HK-2 (cell line): ENCODE results near the gene RILPL2.
A peak's percentile ranks its signal among the peaks of the same experiment; 100 is the strongest.
"Not testable (repeated sequence)": the region's sequence is repeated elsewhere in the genome, so short reads cannot be mapped to it uniquely, and the experiment has no call there.

Experiments
- DNase-seq: peaks from one replicate; pipeline ENCODE4 v3.0.0-alpha.2; 2018; ENCODE audit not compliant: unreplicated experiment

The RILPL2 gene

DNA sequence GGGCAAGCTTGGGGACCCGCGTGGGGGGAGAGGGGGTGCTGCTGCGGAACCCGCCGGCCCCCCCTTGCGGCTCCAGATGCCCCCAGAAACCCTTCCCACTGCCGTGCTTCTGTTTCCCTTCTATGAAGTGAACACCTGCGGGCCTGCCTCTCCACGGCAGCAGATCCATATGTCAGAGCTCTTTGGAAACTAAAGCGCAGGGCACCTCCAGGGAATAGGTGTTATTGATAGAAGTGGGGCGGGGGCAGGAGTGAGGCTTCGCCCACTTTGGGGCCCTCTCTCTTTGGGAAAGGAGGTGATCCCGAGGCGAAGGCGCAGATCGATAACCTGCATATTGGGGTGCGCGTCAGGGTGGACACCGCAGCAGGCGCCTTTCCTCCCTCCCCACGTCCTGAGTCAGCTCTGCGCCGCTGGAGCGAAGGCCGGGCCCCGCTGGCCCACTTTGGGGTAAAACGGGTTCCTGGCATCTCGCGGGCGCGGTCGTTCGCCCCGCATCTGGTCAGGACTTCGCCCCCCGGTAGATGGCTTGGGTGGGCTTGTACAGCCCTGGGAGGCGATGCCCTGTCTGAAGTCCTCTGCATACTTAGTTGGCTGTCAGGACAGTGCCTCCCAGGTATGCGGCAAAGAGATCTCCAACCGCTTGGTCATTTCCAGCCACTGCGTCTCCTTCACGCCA is 52.0 kb downstream of the RILPL2 start:
- peak; percentile 44 for DNase-seq

DNA sequence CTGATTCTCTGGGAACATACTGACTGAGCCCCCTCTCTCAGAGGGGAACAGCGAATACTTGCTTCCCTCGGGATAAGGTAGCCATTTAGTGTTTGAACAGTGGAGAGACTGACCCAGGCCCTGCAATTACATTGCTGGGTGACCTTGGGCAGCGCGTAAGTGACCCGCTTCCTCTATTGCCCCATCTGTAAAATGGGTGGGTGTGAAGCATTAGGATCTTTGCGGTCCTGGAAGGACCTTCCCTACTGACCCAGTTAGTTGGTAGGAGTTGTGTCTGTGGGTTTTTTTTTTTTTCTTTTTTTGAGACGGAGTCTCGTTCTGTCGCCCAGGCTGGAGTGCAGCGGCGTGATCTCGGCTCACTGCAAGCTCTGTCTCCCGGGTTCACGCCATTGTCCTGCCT is 53.8 kb downstream of the RILPL2 start:
- no peak for DNase-seq

DNA sequence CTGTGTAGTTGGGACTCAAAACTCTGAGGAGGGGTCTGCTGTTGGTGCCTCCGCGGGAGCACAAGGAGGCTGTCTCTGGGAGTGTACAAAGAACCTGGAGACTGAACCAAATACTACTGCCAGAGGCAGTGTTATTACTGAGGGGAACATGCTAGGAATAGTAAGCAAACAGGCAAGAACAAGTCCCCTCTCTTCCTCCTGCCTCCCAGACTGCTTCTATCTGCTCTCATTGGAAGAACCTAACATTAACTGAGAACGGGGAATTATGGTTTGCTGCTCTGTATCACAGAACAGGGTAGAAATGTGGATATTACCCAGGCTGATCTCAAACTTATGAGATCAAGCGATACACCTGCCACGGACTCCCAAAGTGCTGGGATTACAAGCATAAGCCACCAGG is 57.1 kb downstream of the RILPL2 start:
- no peak for DNase-seq

DNA sequence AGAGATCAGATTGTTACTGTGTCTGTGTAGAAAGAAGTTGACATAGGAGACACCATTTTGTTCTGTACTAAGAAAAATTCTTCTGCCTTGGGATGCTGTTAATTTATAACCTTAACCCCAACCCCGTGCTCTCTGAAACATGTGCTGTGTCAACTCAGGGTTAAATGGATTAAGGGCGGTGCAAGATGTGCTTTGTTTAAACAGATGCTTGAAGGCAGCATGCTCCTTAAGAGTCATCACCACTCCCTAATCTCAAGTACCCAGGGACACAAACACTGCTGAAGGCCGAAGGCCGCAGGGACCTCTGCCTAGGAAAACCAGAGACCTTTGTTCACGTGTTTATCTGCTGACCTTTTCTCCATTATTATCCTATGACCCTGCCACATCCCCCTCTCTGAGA is 64.1 kb downstream of the RILPL2 start:
- DNase-seq: not testable (repeated sequence)

DNA sequence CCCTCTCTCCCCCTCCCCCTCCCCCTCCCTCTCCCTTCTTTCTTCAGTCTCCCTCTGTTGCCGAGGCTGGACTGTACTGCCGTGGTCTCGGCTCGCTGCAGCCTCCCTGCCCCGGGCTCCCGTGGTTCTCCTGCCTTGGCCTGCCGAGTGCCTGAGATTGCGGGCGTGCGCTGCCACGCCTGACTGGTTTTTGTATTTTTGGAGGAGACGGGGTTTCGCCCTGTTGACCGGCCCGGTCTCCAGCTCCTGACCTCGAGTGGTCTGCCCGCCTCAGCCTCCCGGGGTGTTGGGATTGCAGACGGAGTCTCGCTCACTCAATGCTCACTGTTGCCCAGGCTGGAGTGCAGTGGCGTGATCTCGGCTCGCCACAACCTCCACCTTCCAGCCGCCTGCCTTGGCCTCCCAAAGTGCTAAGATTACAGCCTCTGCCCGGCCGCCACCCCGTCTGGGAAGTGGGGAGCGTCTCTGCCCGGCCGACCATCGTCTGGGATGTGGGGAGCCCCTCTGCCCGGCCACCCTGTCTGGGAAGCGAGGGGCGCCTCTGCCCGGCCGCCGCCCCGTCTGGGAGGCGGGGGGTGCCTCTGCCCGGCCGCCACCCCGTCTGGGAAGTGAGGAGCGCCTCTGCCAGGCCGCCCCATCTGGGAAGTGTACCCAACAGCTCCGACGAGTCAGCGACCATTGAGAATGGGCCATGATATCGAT is 64.7 kb downstream of the RILPL2 start:
- DNase-seq: peak; percentile 29

DNA sequence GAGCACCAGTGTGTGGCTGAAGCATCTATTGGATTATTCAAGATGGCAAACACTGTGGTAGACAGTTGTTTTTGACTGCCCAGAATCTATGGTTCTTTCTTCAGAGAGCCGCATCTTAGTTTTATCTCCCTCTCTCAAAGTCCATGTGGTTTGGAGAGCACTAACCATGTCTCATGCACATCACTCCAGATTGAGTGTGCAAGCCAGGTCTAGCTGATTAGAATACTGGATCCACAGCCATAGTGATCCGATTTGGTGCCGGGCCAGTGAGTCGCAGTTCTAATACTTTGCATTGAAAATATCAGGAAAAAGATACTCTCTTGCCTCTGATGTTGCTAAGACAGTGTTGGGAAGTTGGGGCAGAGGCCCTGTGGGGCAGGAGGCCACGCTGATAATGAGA is 67.3 kb downstream of the RILPL2 start:
- DNase-seq: no peak

DNA sequence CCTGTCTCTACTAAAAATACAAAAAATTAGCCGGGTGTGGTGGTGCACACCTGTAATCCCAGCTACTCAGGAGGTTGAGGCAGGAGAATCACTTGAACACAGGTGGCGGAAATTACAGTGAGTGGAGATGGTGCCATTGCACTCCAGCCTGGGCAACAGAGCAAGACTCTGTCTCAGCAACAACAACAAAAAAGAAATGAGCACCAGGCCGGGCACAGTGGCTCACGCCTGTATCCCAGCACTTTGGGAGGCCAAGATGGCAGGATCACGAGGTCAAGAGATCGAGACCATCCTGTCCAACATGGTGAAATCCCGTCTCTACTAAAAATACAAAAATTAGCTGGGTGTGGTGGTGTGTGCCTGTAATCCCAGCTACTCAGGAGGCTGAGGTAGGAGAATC is 68.1 kb downstream of the RILPL2 start:
- not testable (repeated sequence) for DNase-seq

DNA sequence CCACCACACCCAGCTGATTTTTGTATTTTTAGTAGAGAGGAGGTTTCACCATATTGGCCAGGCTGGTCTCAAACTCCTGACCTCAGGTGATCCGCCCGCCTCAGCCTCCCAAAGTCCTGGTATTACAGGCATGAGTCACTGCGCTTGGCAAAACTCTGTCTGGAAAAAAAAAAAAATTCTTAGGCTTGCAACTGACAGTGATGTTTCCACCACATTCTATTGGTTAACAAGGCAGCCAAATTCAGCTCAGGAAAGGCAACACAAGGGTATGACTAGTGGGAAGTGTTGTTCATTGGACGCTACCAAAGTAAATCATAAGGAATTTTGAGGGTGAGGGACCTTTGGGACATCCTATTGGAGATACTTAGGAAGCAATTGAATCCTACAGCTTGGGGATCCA is 69.0 kb downstream of the RILPL2 start:
- DNase-seq: no peak
